Skeletal muscle satellite cell (primary cell): ENCODE data around the gene SYCP2.
A peak's percentile ranks its signal among the peaks of the same experiment; 100 is the strongest.
"Not testable (repeated sequence)": the region's sequence is repeated elsewhere in the genome, so short reads cannot be mapped to it uniquely, and the experiment has no call there.

Experiments used
- H3K27me3 ChIP-seq: 2 replicates; pipeline ENCODE4 v1.7.0; 2013; ENCODE audit warnings: low read length; ENCODE audit not compliant: control insufficient read depth, insufficient read depth
- H3K36me3 ChIP-seq: 2 replicates; pipeline ENCODE4 v1.7.0; 2013; ENCODE audit warnings: mild to moderate bottlenecking, control low read depth, low read length; ENCODE audit not compliant: insufficient read depth
- H3K4me1 ChIP-seq: 2 replicates; pipeline ENCODE4 v1.7.0; 2013; ENCODE audit warnings: low read length; ENCODE audit not compliant: control insufficient read depth, insufficient read depth
- H3K4me2 ChIP-seq: 2 replicates; pipeline ENCODE4 v1.7.0; 2013; ENCODE audit warnings: mild to moderate bottlenecking, low read length
- H3K4me3 ChIP-seq: 2 replicates; pipeline ENCODE4 v1.7.0; 2013; ENCODE audit warnings: low read length
- H3K9ac ChIP-seq: 2 replicates; pipeline ENCODE4 v1.7.0; 2013; ENCODE audit warnings: mild to moderate bottlenecking, low read depth, low read length, moderate library complexity
- H3K9me3 ChIP-seq: replicated peaks from 2 replicates; pipeline ENCODE4 v1.7.0; 2013; ENCODE audit warnings: mild to moderate bottlenecking, control low read depth, low read length

Gene SYCP2

GRCh38 chr20:59856941-59857340 lies 76.5 kb downstream of the SYCP2 start:
- H3K9me3 ChIP-seq, H3K36me3 ChIP-seq, H3K4me3 ChIP-seq, H3K9ac ChIP-seq, H3K4me2 ChIP-seq, H3K4me1 ChIP-seq, H3K27me3 ChIP-seq: not testable (repeated sequence)

- H3K36me3 ChIP-seq, H3K9ac ChIP-seq, H3K4me2 ChIP-seq, H3K4me1 ChIP-seq, H3K9me3 ChIP-seq, H3K4me3 ChIP-seq, H3K27me3 ChIP-seq: not testable (repeated sequence)
Observed at GRCh38 chr20:59856526-59856925, 76.9 kb downstream of the SYCP2 start.

GRCh38 chr20:59850018-59850641 lies 83.3 kb downstream of the SYCP2 start:
- Histone ChIP-seq H3K4me1 (no peaks in the 10 kb centered on the region), H3K27me3 (peaks cover 5% of the 10 kb centered on the region), H3K36me3 (no peaks in the 10 kb centered on the region), H3K9me3 (no peaks in the 10 kb centered on the region), H3K4me3 (no peak overlapping the region), H3K9ac (no peak overlapping the region), H3K4me2 (no peak overlapping the region)

DNA sequence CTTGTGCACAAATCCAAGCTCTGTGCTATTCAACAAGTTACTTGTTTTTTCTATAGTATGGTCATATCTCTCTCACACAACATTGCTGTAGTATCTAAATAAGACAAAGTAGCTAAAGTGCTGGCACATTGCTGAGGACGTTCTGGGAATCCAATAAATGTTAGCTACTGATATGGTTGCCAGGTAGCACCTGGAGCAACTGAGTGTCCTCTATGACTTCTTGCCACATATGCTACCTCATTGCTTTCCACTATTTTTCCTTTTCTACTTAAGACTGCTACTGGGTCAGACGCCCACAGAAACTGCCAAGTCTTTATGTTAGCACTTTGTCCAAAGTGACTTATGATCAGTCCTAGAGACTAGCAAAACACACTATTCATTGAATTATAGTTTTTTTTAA lies 85.3 kb downstream of the SYCP2 start:
- Histone ChIP-seq H3K9me3 (no peaks in the 10 kb centered on the region), H3K4me1 (no peaks in the 10 kb centered on the region), H3K36me3 (no peaks in the 10 kb centered on the region), H3K4me2 (no peak overlapping the region), H3K9ac (no peak overlapping the region), H3K4me3 (no peak overlapping the region), H3K27me3 (peaks cover 9% of the 10 kb centered on the region)

GRCh38 chr20:59845472-59845871 lies 88.0 kb downstream of the SYCP2 start:
- H3K4me1 ChIP-seq, result no peaks in the 10 kb centered on the region
- H3K4me2 ChIP-seq, result no peak overlapping the region
- H3K9ac ChIP-seq, result no peak overlapping the region
- no peaks in the 10 kb centered on the region for H3K36me3 ChIP-seq
- H3K27me3 ChIP-seq, result peaks cover 29% of the 10 kb centered on the region
- H3K4me3 ChIP-seq, result no peak overlapping the region
- no peaks in the 10 kb centered on the region for H3K9me3 ChIP-seq

DNA sequence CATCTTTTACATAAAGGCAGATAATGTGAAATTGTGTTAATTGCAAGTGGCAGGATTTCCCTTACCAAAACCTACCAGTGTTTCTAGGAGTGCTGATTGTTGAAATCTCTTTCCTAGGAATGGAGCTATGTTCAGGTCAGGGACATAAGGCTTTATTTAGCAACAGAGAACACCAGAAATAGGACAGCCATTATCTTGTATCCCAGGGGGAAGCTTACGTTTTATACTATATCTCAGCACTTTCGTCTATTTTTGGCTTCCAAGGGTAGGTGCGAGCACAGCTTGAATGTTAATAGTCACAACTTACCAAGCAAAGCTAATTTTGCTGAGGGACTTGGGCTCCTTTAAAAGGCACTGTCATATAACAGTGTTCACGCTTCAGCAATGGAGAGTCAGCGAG lies 94.0 kb downstream of the SYCP2 start:
- no peak overlapping the region for H3K4me2 ChIP-seq
- peaks cover 11% of the 10 kb centered on the region for H3K4me1 ChIP-seq
- no peak overlapping the region for H3K9ac ChIP-seq
- H3K27me3 ChIP-seq, result peaks cover 59% of the 10 kb centered on the region
- no peaks in the 10 kb centered on the region for H3K36me3 ChIP-seq
- H3K4me3 ChIP-seq, result no peak overlapping the region
- no peaks in the 10 kb centered on the region for H3K9me3 ChIP-seq

DNA sequence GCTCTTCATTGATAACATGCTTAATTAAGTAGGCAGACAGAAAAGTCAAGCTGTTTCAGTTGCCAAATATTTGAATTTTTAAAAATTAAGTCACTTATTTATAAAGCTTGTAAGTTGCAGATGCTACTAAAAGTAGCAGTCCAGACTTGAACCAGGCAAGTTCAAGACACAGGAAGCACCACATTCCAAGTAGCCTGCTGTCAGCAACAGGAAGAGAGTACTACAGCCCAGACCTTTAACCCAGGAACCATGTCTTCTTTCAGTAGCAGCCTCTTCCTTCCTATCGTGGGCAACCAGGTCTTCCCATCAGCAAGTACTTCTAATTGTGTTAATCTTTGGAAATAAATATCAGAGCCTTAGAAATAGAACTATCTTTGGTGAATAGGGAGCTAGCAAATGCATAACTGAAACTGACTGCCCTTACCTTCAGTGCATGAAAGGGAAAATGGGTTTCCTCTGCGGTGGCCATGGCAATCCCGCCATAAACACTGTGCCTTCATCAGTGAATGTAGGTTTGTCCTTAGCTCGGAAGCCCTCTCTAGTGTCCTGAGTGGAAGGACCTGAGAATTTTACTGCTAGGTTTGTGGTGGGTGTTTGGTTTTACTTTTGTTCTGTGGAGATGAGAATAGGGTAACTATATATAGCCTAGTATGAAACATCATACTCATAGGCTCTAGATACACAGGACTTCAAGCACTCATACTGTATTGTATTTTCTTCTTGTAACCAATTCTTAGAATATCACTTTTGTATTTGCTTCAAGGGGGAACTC lies 95.6 kb downstream of the SYCP2 start:
- Histone ChIP-seq H3K4me1 (peaks cover 11% of the 10 kb centered on the region), H3K27me3 (peaks cover 67% of the 10 kb centered on the region), H3K9ac (no peak overlapping the region), H3K4me3 (no peak overlapping the region), H3K36me3 (no peaks in the 10 kb centered on the region), H3K4me2 (no peak overlapping the region), H3K9me3 (no peaks in the 10 kb centered on the region)

- Histone ChIP-seq H3K36me3 (no peaks in the 10 kb centered on the region), H3K9me3 (no peaks in the 10 kb centered on the region), H3K4me3 (no peak overlapping the region), H3K4me1 (peaks cover 11% of the 10 kb centered on the region), H3K27me3 (peaks cover 69% of the 10 kb centered on the region), H3K4me2 (no peak overlapping the region), H3K9ac (no peak overlapping the region)
Observed at GRCh38 chr20:59836767-59837166, 96.7 kb downstream of the SYCP2 start.

- H3K27me3 ChIP-seq, result peaks cover 62% of the 10 kb centered on the region
- H3K4me2 ChIP-seq, result peak overlapping the region; percentile 45
- H3K4me3 ChIP-seq, result no peak overlapping the region
- peaks cover 11% of the 10 kb centered on the region for H3K4me1 ChIP-seq
- H3K9me3 ChIP-seq, result no peaks in the 10 kb centered on the region
- H3K9ac ChIP-seq, result no peak overlapping the region
- H3K36me3 ChIP-seq, result no peaks in the 10 kb centered on the region
Observed at GRCh38 chr20:59835448-59836395, 97.7 kb downstream of the SYCP2 start.

DNA sequence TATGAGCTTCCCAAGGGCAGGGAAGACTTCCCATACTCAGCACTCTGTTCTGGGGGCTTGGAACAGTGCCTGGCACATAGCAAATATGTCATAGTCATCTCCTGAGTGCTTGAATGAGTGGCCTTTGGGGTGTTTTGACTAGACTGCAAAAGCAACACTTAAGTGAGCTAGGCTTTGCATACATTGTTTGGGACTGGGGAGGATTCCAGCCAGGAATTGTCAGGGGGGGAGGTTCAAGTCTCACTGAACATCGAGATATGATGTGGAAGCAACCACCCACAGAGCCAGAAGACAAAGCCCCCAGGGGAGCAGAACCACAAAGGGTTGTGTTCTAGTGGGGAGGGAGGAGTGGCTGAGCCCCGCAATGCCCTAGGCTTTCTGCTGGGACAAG lies 98.4 kb downstream of the SYCP2 start:
- Histone ChIP-seq H3K4me2 (no peak overlapping the region), H3K9ac (no peak overlapping the region), H3K4me3 (no peak overlapping the region), H3K4me1 (peaks cover 11% of the 10 kb centered on the region), H3K36me3 (no peaks in the 10 kb centered on the region), H3K27me3 (peaks cover 63% of the 10 kb centered on the region), H3K9me3 (no peaks in the 10 kb centered on the region)
